HepG2 (cell line): ENCODE data around the gene SLC4A5. TPM values are rescaled to one million over a fixed set of nuclear protein-coding genes. Genes with fewer than 3 reads are reported as not detected.

Source experiments
- ATAC-seq: fragments of 200-7000 bp; cut with Tn5 transposase; 3 replicates; pipeline ENCODE4 v1.9.1; 2020; ENCODE audit warnings: mild to moderate bottlenecking, moderate library complexity
- BruUV-seq: library from RNA; stranded (reverse); fragments of 400-500 nt; replicated peaks from 2 replicates; lab custom pipeline; 2021; lab: Mats Ljungman, UMichigan
- CTCF ChIA-PET: fragments of 300-600 bp; formaldehyde crosslinking; extraction: SDS; loops from one replicate; lab custom pipeline; 2021; ENCODE audit warnings: low total read pairs, inconsistent platforms, low intra/inter-chr PET ratio; lab: Yijun Ruan, JAX
- POLR2A ChIA-PET: fragments of 350-600 bp; sonication (Branson Sonifier 250); formaldehyde crosslinking; loops from one replicate; lab custom pipeline; 2020; ENCODE audit warnings: antibody characterized with exemption, inconsistent platforms; lab: Yijun Ruan, JAX
- DNase-seq: peaks from one replicate; pipeline ENCODE4 v3.0.0-alpha.2; 2015; ENCODE audit warnings: low spot score
- FAIRE-seq: peaks from 3 replicates; lab custom pipeline; 2011; peaks lifted over from hg19 to GRCh38; lab: Jason Lieb, UNC
- H2AFZ ChIP-seq: one replicate; pipeline ENCODE4 v1.6.1; 2011; ENCODE audit warnings: low read length, inconsistent platforms
- H3K27ac ChIP-seq: fragments of 300-600 bp; 3 replicates; pipeline ENCODE4 v1.8.0; 2011; ENCODE audit warnings: mixed run types, mild to moderate bottlenecking, mixed read lengths, low read length, inconsistent platforms; ENCODE audit not compliant: insufficient read depth; ENCODE audit errors: extremely low read length
- H3K27me3 ChIP-seq, 2 experiments: fragments of 200-600 bp in 1 of 2; 2 replicates in 1 of 2; 3 replicates in 1 of 2; pipeline versions ENCODE4 v1.6.0 to v1.8.0; 2011; ENCODE audit warnings: low read length in 2 of 2, mild to moderate bottlenecking in 2 of 2, moderate library complexity in 2 of 2, inconsistent platforms in 1 of 2; ENCODE audit not compliant: insufficient read depth in 2 of 2, control insufficient read depth in 1 of 2
- H3K36me3 ChIP-seq, 2 experiments: fragments of 200-600 bp in 1 of 2; replicated peaks in 1 of 2; 2 replicates in 1 of 2; 3 replicates in 1 of 2; pipeline versions ENCODE4 v1.5.1 to v1.8.0; 2011; ENCODE audit warnings: low read length in 2 of 2, inconsistent platforms in 1 of 2; ENCODE audit not compliant: insufficient read depth in 2 of 2, control insufficient read depth in 1 of 2
- H3K4me1 ChIP-seq: 2 replicates; pipeline ENCODE4 v1.5.1; 2012; ENCODE audit warnings: low read length, inconsistent platforms; ENCODE audit not compliant: insufficient read depth
- H3K4me2 ChIP-seq: 2 replicates; pipeline ENCODE4 v1.6.0; 2011; ENCODE audit warnings: low read depth, low read length, inconsistent platforms
- H3K4me3 ChIP-seq, 3 experiments: fragments of 200-600 bp in 1 of 3; sonication (generic), shearing (Covaris generic) in 1 of 3; replicated peaks in 1 of 3; 2 replicates each; pipeline ENCODE4 v1.5.1; 2011 to 2016; ENCODE audit warnings: low read length in 3 of 3, inconsistent platforms in 2 of 3, low read depth in 2 of 3, mild to moderate bottlenecking in 2 of 3, control low read depth in 1 of 3, mixed read lengths in 1 of 3; ENCODE audit not compliant: insufficient read depth in 1 of 3
- H3K79me2 ChIP-seq: one replicate; pipeline ENCODE4 v1.6.1; 2011; ENCODE audit warnings: low read length, inconsistent platforms; ENCODE audit not compliant: insufficient read depth
- H3K9ac ChIP-seq: 2 replicates; pipeline ENCODE4 v1.6.0; 2011; ENCODE audit warnings: mild to moderate bottlenecking, low read depth, low read length, inconsistent platforms; ENCODE audit not compliant: insufficient read depth
- H3K9me3 ChIP-seq: 2 replicates; pipeline ENCODE4 v1.5.1; 2012; ENCODE audit warnings: mild to moderate bottlenecking, low read length
- H4K20me1 ChIP-seq: 2 replicates; pipeline ENCODE4 v1.6.0; 2011; ENCODE audit warnings: inconsistent platforms, mild to moderate bottlenecking, low read length, moderate library complexity; ENCODE audit not compliant: insufficient read depth
- CBX5 ChIP-seq: sonication (generic); formaldehyde crosslinking; IDR thresholded peaks from 2 replicates; pipeline ENCODE4 v1.4.0; 2020; ENCODE audit warnings: missing genetic modification reagents, borderline replicate concordance
- FOXP1 ChIP-seq, 2 experiments: fragments of 450-650 bp in 1 of 2; IDR thresholded peaks; 2 replicates each; pipeline ENCODE4 v1.6.1; 2017 to 2018; ENCODE audit warnings: antibody characterized with exemption in 1 of 2
- IRF9 ChIP-seq: sonication (generic); formaldehyde crosslinking; IDR thresholded peaks from 2 replicates; pipeline ENCODE4 v1.8.0; 2022; ENCODE audit warnings: missing genetic modification reagents, mild to moderate bottlenecking, borderline replicate concordance
- NCOA5 ChIP-seq: sonication (generic); formaldehyde crosslinking; IDR thresholded peaks from 2 replicates; pipeline ENCODE4 v1.4.0; 2020; ENCODE audit warnings: missing genetic modification reagents
- REL ChIP-seq: sonication (generic); formaldehyde crosslinking; conservative IDR thresholded peaks from 2 replicates; pipeline ENCODE4 v1.8.0; 2022; ENCODE audit warnings: mild to moderate bottlenecking, missing genetic modification reagents, moderate library complexity
- SP2 ChIP-seq: sonication (generic); formaldehyde crosslinking; IDR thresholded peaks from 2 replicates; pipeline ENCODE4 v1.5.1; 2020; ENCODE audit warnings: mild to moderate bottlenecking, missing genetic modification reagents
- TERF1 ChIP-seq: sonication (generic); formaldehyde crosslinking; IDR thresholded peaks from 2 replicates; pipeline ENCODE4 v1.8.0; 2022; ENCODE audit warnings: mild to moderate bottlenecking, missing genetic modification reagents, moderate library complexity
- XRCC5 ChIP-seq: fragments of 200-400 bp; formaldehyde crosslinking; optimal IDR thresholded peaks from 2 replicates; pipeline ENCODE3; 2017; ENCODE audit warnings: mild to moderate bottlenecking, low read length
- ZFP36L1 ChIP-seq: sonication (generic); formaldehyde crosslinking; IDR thresholded peaks from 2 replicates; pipeline ENCODE4 v1.8.0; 2022; ENCODE audit warnings: mild to moderate bottlenecking, missing genetic modification reagents, moderate library complexity
- ZGPAT ChIP-seq: IDR thresholded peaks from 2 replicates; pipeline ENCODE4 v1.6.1; 2016; ENCODE audit warnings: mild to moderate bottlenecking
- ZNF3 ChIP-seq: IDR thresholded peaks from 2 replicates; pipeline ENCODE4 v1.7.0; 2017; ENCODE audit warnings: inconsistent platforms
- ZNF44 ChIP-seq: sonication (generic); formaldehyde crosslinking; IDR thresholded peaks from 2 replicates; pipeline ENCODE4 v1.5.1; 2020; ENCODE audit warnings: mild to moderate bottlenecking, missing genetic modification reagents
- ZSCAN30 ChIP-seq: sonication (generic); formaldehyde crosslinking; IDR thresholded peaks from 2 replicates; pipeline ENCODE4 v1.5.0; 2020; ENCODE audit warnings: mild to moderate bottlenecking, missing genetic modification reagents
- WGBS: methylation state at CpG from one replicate; pipeline ENCODE4 v1.1.6; 2017; ENCODE audit warnings: low lambda C conversion rate; 5-methylcytosine and 5-hydroxymethylcytosine counted together
- in situ Hi-C: cut with HindIII; loops from 2 replicates; pipeline ENCODE4 v1.10.0; 2017; ENCODE audit warnings: low pct_unique_long_range_greater_than_20kb; ENCODE audit not compliant: extremely low pct_ligation_motif_present
- intact Hi-C: fragments of 100-400 bp; cut with micrococcal nuclease; formaldehyde crosslinking; loops from one replicate; pipeline ENCODE4 v1.10.0; 2022; ENCODE audit not compliant: unreplicated experiment
- polyA plus RNA-seq, 8 experiments: library from polyadenylated mRNA; depleted of rRNA in 3 of 8; stranded (reverse) in 7 of 8; unstranded in 1 of 8; fragments of >200 nt; fragmentation: Illumina TruSeq in 4 of 8; extraction: Trizol in 4 of 8; gene quantifications; 2 replicates each; pipeline versions ENCODE4 v1.2.1 to v1.2.3, GENCODE V29; 2011 to 2016; ENCODE audit warnings: low read depth in 4 of 8, missing spikeins in 1 of 8, mixed read lengths in 1 of 8; ENCODE audit not compliant: insufficient read depth in 1 of 8
- total RNA-seq, 5 experiments: library from RNA; depleted of rRNA; stranded (reverse); fragments of >200 nt; fragmentation: Illumina TruSeq; extraction: Trizol; gene quantifications; 2 replicates each; pipeline ENCODE4 v1.2.3, GENCODE V29; 2016; ENCODE audit warnings: low read depth in 1 of 5

SLC4A5 gene
- total and polyA plus RNA-seq, 2 of the 13 experiments (the other 11 are each of a cell fraction or from before 2014, with no cell fraction given), result 0.50 TPM; not detected in 1

GRCh38 chr2:74302865-74303264, 40.4 kb downstream of the SLC4A5 start (continued):
- TF ChIP-seq IRF9 (CRISPR knock-in tag), result no peak
- TF ChIP-seq XRCC5, result no peak
- no peak for TF ChIP-seq ZNF3 (CRISPR knock-in tag)

GRCh38 chr2:74301262-74301661, 42.0 kb downstream of the SLC4A5 start:
- intact Hi-C loops (no loop called here), in situ Hi-C loops (no loop called here)
- H4K20me1 ChIP-seq, result no peaks in the 10 kb centered on the region
- ChIA-PET CTCF (no interaction called here), POLR2A (no interaction called here)
- DNase-seq, result no peak
- no peak for FAIRE-seq
- BruUV-seq, result no TSS peak
- H3K36me3 ChIP-seq, result no peaks in the 10 kb centered on the region
- WGBS, result 92% methylated on average over 1 of the region's 1 CpG
- ATAC-seq, result no peak; the same call in 2 of the 3 replicates
- H3K27me3 ChIP-seq, result peaks cover 0 to 4% of the 10 kb centered on the region in 2 experiments; a peak in 2 of 5 replicates
- no peaks in the 10 kb centered on the region for H3K4me1 ChIP-seq
- TF ChIP-seq ZFP36L1 (CRISPR knock-in tag) (no peak), ZSCAN30 (no peak), CBX5 (CRISPR knock-in tag) (no peak), ZGPAT (CRISPR knock-in tag) (no peak), FOXP1 (IDR thresholded peaks at IDR 0.05) (no peak), FOXP1 (CRISPR knock-in tag; IDR thresholded peaks at IDR 0.05) (no peak), REL (CRISPR knock-in tag) (no peak), SP2 (CRISPR knock-in tag) (no peak), TERF1 (CRISPR knock-in tag) (no peak), NCOA5 (no peak), ZNF44 (no peak)
- H3K79me2 ChIP-seq, result no peaks in the 10 kb centered on the region
- H2AFZ ChIP-seq, result no peak overlapping the region
- H3K9ac ChIP-seq, result no peak overlapping the region
- H3K4me2 ChIP-seq, result no peak overlapping the region
- no peak overlapping the region for H3K27ac ChIP-seq
- H3K4me3 ChIP-seq, result no peak overlapping the region
- no peaks in the 10 kb centered on the region for H3K9me3 ChIP-seq
